GM12892 (cell line): ENCODE data around the gene NDUFS3.

Experiments
- DNase-seq: peaks from one replicate; pipeline ENCODE4 v3.0.0; 2011; ENCODE audit not compliant: insufficient read length
- FAIRE-seq: peaks from 2 replicates; lab custom pipeline; 2011; peaks lifted over from hg19 to GRCh38; lab: Jason Lieb, UNC
- POLR2A ChIP-seq: IDR thresholded peaks from 2 replicates; pipeline ENCODE4 v1.6.1; 2011; ENCODE audit warnings: low read depth, low read length, control low read depth
- POLR2AphosphoS5 ChIP-seq: IDR thresholded peaks from 2 replicates; pipeline ENCODE4 v1.6.1; 2011; ENCODE audit warnings: low read depth, low read length, control low read depth
- TAF1 ChIP-seq: IDR thresholded peaks from 2 replicates; pipeline ENCODE4 v1.6.1; 2011; ENCODE audit warnings: low read depth, mild to moderate bottlenecking, control low read depth, low read length, borderline replicate concordance

Gene NDUFS3

DNA sequence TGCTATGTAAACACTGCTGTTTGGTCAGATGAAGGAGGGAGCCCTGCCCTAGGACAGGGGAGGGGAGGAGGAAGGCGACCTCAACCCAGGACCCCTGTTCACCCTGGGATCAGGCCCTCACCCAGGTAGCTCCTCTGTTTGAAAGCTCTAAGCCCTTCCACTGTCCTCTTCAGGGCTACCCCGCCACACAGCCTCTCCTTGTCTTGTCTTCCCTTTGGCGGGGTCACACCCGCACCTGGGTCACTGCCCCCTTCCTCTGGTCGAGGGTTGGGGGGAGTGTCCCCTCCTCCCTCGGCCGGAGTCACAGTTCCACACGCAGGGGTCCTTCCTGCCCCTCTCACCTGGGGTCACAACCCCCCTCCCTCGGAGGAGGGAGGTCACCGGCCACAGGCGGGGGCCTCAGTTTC, 13.9 kb upstream of the NDUFS3 start:
- FAIRE-seq (no peak), DNase-seq (no peak)
- TF ChIP-seq POLR2AphosphoS5 (no peak), TAF1 (no peak)

DNA sequence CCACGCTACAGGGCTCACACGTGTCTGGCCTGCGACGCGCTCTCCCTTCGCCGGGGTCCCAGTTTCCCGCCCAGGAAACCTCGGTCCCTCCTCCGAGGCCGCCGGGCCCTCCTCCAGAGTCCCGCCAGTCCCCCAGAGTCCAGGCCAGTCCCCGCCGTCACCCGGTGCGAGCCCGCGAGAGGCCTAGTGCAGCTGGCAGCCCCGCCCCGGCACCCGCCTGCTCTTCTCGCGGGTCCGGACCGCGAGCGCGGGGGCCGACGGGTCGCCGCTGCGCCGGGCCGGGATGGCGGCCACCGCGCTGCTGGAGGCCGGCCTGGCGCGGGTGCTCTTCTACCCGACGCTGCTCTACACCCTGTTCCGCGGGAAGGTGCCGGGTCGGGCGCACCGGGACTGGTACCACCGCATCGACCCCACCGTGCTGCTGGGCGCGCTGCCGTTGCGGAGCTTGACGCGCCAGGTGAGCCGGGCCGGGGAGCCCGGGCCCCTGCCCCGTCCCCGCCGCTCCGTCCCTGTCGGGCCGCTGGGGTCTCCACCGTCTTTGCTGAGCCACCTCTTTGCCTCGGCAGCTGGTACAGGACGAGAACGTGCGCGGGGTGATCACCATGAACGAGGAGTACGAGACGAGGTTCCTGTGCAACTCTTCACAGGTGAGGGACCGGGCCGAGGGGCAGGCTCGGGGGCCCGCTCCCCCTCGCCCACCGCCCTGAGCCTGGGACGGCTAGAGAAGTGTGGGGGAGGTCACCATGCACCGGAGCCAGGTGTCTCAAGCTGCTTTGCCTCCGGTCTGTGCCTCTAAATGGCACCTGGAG, 13.3 kb upstream of the NDUFS3 start, which contains the start of gene PTPMT1:
Gene PTPMT1 (plus strand): TSS at position 260 of the 809 bp plus-strand sequence. CDS start 24 bp downstream, at position 284.
- peak; percentile 66 for DNase-seq
- peak; percentile 83 for FAIRE-seq
- peak; percentile 61; the same call in 1 of the 2 replicates for TF ChIP-seq TAF1
- peak; percentile 96 for TF ChIP-seq POLR2A
- TF ChIP-seq POLR2AphosphoS5: peak; percentile 68

DNA sequence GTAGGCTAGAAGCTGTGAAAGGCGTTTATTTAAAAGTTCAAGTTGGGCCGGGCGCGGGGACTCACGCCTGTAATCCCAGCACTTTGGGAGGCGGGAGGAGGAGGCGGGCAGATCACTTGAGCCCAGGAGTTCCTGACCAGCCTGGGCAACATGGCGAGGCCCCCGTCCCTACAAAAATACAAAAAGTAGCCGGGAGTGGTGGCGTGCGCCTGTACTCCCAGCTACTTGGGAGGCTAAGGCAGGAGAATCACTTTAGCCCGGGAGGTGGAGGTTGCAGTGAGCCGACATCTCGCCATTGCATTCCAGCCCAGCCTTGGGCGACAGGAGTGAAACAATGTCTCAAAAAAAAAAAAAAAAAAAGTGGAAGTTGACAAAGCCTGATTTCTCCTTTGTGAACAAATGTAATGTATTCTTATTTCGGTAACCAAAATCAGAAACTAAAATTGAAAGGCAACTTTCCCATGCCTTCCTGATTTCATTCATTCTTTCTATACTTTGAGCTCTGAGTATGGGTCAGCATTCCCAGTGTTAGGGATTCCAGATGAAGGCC, 12.7 kb upstream of the NDUFS3 start:
- no peak for DNase-seq
- FAIRE-seq: peak; percentile 30

DNA sequence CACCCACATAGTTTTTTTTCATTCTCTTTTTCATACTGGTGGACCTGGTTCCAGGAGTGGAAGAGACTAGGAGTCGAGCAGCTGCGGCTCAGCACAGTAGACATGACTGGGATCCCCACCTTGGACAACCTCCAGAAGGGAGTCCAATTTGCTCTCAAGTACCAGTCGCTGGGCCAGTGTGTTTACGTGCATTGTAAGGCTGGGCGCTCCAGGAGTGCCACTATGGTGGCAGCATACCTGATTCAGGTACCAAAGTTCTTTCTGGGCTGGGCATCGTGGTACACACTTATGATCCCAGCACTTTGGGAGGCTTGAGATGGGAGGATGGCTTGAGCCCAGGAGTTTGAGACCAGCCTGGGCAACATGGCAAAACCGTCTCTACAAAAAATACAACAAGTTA, 9.2 kb upstream of the NDUFS3 start:
- TF ChIP-seq POLR2AphosphoS5 (no peak), POLR2A (no peak)
- no peak for DNase-seq
- no peak for FAIRE-seq

More for the DNA sequence above, 12.7 kb upstream of the NDUFS3 start:
- TF ChIP-seq POLR2AphosphoS5 (no peak), TAF1 (no peak), POLR2A (no peak)

DNA sequence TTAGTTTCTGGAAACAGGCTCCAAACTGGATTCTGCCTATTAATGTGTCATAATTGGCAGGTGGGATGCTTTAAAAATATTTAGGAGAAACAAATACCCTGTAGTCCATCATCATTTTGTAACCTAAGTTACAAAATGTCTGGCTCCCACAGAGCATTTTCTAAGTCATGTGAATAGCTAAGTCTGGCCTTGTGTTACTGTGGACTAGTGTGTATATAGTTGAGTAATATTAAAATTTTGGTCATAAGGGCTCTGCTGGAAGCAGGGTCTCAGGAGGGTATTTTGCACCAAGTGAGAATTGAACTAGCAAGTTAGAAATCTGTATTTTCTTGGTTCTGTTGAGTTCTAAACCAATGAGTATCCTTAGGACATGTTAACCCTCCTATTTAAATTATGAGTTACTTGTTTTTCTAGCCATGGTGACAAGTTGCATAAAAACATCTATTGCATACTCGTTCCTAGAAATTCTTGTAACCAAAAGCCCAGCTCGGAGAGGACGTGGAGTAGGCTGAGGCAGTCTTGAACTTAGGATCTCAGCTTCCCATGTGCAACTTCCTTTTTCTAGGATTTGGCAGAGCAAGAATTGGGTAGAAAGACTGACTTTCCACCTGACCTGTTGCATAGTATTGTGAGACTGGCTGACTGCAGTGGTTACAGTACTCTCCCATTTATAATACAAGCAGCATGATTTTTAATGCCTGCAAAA, 8.1 kb upstream of the NDUFS3 start:
- FAIRE-seq (no peak), DNase-seq (no peak)
- TF ChIP-seq TAF1: no peak
- TF ChIP-seq POLR2AphosphoS5: no peak
- TF ChIP-seq POLR2A: 0 out of 2 replicates have a peak, but pooled peaks have one; percentile 25

DNA sequence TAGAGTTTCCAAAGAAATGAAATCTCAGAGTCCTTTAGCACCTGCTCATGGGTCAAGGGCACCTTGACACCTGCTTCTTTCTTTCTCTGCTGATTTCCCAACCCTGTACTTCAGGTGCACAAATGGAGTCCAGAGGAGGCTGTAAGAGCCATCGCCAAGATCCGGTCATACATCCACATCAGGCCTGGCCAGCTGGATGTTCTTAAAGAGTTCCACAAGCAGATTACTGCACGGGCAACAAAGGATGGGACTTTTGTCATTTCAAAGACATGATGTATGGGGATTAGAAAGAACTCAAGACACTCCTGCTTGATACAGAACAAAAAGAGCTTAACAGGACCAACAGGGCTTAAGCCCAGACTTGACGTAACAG, 7.5 kb upstream of the NDUFS3 start:
- no peak; the same call in 1 of the 2 replicates for TF ChIP-seq POLR2A
- TF ChIP-seq TAF1: no peak
- no peak for TF ChIP-seq POLR2AphosphoS5
- no peak for FAIRE-seq

DNA sequence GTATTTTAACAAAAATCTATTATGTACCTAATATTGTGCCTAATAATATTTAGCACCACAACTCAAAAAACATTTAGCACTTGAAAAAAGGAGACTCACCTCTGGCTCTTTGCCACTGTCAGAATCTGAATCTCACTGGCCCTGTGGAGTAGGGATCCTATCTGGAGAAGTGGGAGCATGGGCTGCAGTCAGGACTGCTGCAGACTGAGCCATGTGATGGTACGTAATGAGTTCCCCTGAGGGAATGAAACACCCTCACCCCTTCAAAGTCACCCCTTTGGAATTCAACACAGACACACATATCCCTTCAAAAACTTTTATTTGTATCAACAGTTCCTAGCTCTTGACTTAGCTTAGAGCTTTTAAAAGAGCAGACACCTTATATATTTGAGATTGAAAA, 7.0 kb upstream of the NDUFS3 start:
- no peak for FAIRE-seq
- DNase-seq: no peak
- TF ChIP-seq POLR2A (no peak), POLR2AphosphoS5 (no peak), TAF1 (no peak)

More for the DNA sequence above, 7.5 kb upstream of the NDUFS3 start:
- DNase-seq: no peak

DNA sequence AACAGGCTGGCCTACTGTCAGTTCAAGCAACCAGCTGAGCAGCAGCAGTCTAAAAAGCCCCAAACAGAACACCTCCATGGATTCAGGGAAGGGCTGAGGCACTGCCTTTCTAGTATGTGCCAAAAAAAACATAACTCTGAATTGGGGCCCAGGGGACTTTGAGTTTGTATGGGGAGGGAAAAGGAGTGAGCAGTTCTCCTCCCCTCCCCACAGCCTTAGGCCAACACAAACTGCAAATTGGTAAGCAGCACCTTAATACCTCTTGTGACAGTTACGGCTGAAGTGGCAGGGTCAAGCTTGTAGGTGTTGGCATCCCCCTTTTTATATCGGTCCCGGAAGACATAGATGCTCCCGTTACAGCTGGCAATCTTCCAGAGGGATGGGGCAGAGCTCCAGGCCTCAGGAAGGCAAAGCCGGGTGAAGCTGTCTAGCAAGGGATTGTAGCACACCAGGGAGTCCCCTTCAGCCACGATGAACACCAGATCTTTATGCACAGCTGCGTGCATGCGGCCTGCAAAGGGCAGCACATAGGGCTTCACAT, 6.1 kb upstream of the NDUFS3 start:
- TF ChIP-seq POLR2A (no peak), TAF1 (no peak), POLR2AphosphoS5 (peak; percentile 16; the same call in 1 of the 2 replicates)
- DNase-seq (no peak), FAIRE-seq (no peak)

DNA sequence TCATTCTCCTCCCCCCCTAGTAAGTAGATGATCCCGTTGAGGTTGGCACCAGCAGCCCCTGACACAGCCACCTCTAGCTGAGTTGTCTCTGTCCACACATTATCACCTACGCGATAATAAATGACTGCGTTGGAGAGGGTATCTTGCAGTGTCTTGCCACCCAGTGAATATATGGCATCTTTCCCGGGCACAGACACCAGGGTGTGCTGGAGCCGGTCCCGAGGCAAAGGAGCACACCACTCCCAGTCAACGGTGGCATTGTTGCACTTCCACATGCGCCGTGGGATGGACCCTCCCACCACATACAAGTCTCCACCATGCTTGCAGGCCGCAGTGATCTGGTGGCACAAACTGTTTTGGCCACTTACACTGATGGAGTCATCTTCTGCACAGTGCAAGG, 5.6 kb upstream of the NDUFS3 start:
- no peak for DNase-seq
- no peak for FAIRE-seq
- TF ChIP-seq TAF1: no peak
- TF ChIP-seq POLR2A: no peak
- no peak; the same call in 1 of the 2 replicates for TF ChIP-seq POLR2AphosphoS5

DNA sequence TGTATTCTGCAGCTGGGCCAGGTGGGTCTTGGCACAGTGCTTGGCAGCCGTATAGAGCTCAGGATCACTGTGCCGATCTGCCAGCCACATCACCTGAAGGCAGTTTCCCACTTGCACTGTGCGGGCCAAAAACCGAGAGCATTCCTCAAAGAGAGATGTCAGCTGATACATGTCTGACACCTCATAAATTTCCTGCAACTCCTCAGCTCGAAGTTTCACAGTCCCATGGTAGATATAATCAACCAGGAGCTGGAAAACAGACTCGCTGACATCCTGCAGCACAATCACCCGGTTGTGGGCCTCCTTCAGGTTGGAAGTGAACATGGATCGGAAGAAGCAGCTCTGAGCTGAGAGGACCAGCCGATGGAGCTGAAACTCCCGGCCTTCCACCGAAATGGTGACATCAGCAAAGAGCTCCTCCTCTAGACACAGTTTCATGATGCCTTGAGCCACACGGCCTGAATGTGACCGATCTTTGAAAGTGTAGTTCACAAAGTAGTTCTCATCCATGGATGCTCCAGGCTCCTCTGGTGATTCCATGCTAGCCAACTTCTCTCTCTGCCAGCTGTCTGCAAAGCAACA, 1.3 kb upstream of the NDUFS3 start:
- no peak for TF ChIP-seq TAF1
- FAIRE-seq: no peak
- no peak for DNase-seq

DNA sequence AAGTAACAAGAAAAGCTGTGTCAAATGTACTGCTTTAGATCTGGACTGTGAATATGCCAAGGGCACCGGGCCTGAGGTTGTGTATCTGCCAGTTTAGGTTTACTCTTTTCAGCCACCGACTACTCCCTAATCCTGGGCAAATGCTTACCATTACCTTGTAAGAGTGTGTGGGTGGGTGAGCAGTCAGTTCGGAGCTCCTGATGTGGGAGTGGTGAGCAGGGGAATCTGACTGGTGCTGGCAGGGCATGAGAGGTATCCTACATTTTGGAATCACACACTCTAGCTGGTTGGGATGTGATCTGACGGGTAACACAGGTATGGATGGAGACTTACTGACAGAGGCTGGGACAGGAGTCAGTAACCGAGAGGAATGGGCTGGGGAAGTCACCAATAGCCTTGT, 5.0 kb downstream of the NDUFS3 start:
- TF ChIP-seq POLR2AphosphoS5 (no peak), POLR2A (no peak), TAF1 (no peak)
- no peak for DNase-seq
- no peak for FAIRE-seq
